Measurements from ENCODE around the gene UNC13D. TPM values are rescaled to one million over a fixed set of nuclear protein-coding genes. Genes with fewer than 3 reads are reported as not detected.

Gene UNC13D
- total and polyA plus RNA-seq, 9 of the 15 experiments (the other 6 are each of a cell fraction or from before 2014, with no cell fraction given), result 0.86 to 244 (median 69.2) TPM

- Histone ChIP-seq H3K27me3 (ENCODE audit: control insufficient read depth in 2 of 2, insufficient read depth in 2 of 2, low read length in 2 of 2) (no peaks in the 10 kb centered on the region), H3K4me3 (no peak overlapping the region), H3K4me2 (ENCODE audit: insufficient read depth, low read length) (no peak overlapping the region), H3K9ac (ENCODE audit: insufficient read depth in 1 of 2, low read depth in 2 of 2, low read length in 2 of 2) (0 out of 4 replicates have a peak overlapping the region, but pooled peaks of 1 of the 2 experiments have one; percentile 56), H4K20me1 (replicated peaks; ENCODE audit: control insufficient read depth, insufficient read depth, low read length) (0 out of 2 replicates have a peak, but pooled peaks cover 4% of the 10 kb centered on the region), H2AFZ (ENCODE audit: low read depth, low read length) (no peak overlapping the region), H3K36me3 (ENCODE audit: control insufficient read depth, insufficient read depth, low read length) (peaks cover 90% of the 10 kb centered on the region; the same call in 2 of the 3 replicates), H3K79me2 (ENCODE audit: control insufficient read depth, insufficient read depth, low read length) (peaks cover 6% of the 10 kb centered on the region; the same call in 2 of the 3 replicates), H3K4me1 (replicated peaks in 1 of 2; ENCODE audit: control insufficient read depth in 2 of 2, insufficient read depth in 2 of 2, low read length in 2 of 2) (peaks cover 0 to 56% of the 10 kb centered on the region in 2 experiments; a peak in 3 of 5 replicates), H3K27ac (ENCODE audit: extremely low read depth, low read depth, low read length) (no peak overlapping the region), H3K9me3 (replicated peaks; ENCODE audit: control insufficient read depth, insufficient read depth, low read depth, low read length) (no peaks in the 10 kb centered on the region), H3K9me1 (ENCODE audit: control insufficient read depth, insufficient read depth, low read length) (no peaks in the 10 kb centered on the region)
- in situ Hi-C loops (cut with MboI), result no loop called here
- 94% methylated on average over 12 of the region's 24 CpGs for WGBS (ENCODE audit: insufficient coverage, low coverage, missing lambda C conversion rate)
- ChIA-PET CTCF (ENCODE audit: low intra/inter-chr PET ratio) (no interaction called here), POLR2A (interaction anchor here (0.7 to 4.8 kb wide), 6 partner anchors 10 to 61 kb away, joined by 3 to 46 read pairs (median 6); partner anchors contain the start of gene UNC13D)
- intact Hi-C loops (cut with micrococcal nuclease), result no loop called here
- ATAC-seq (peak; percentile 61), FAIRE-seq (no peak), DNase-seq (ENCODE audit: extremely low read depth in 1 of 4, low spot score in 3 of 4) (peak in 3 of 4 experiments; percentile 58 to 62 (median 62))
- TSS peak; percentile 31 for BruUV-seq (replicated peaks)
- TF ChIP-seq NFIX (CRISPR knock-in tag; IDR thresholded peaks at IDR 0.05; ENCODE audit: low read depth), result no peak
- no peak for TF ChIP-seq ATF6 (CRISPR knock-in tag; IDR thresholded peaks at IDR 0.05)
- peak; percentile 57; the same call in 1 of the 2 replicates for TF ChIP-seq RBFOX2 (IDR thresholded peaks at IDR 0.05; ENCODE audit: low read depth, low read length)
- TF ChIP-seq TOE1 (IDR thresholded peaks at IDR 0.05; ENCODE audit: borderline replicate concordance), result no peak
- TF ChIP-seq TOE1 (CRISPR knock-in tag; IDR thresholded peaks at IDR 0.05; ENCODE audit: borderline replicate concordance, low read depth), result no peak
- TF ChIP-seq SUPT5H (IDR thresholded peaks at IDR 0.05), result 0 out of 2 replicates have a peak, but pooled peaks have one; percentile 18
- TF ChIP-seq ZBTB33 (CRISPR knock-in tag; IDR thresholded peaks at IDR 0.05), result peak; percentile 49; the same call in 1 of the 2 replicates
- TF ChIP-seq ZNF444 (CRISPR knock-in tag; IDR thresholded peaks at IDR 0.05), result no peak
- TF ChIP-seq ZC3H11A (IDR thresholded peaks at IDR 0.05; ENCODE audit: low read depth, low read length), result no peak
- TF ChIP-seq ATF1 (CRISPR knock-in tag; IDR thresholded peaks at IDR 0.05), result no peak
- no peak for TF ChIP-seq ATF1 (tag; IDR thresholded peaks at IDR 0.05)
- TF ChIP-seq NFIC (IDR thresholded peaks at IDR 0.05), result peak; percentile 53
- no peak for TF ChIP-seq ZKSCAN8 (CRISPR knock-in tag; IDR thresholded peaks at IDR 0.05)
- TF ChIP-seq HDAC6 (IDR thresholded peaks at IDR 0.05; ENCODE audit: low read depth, low read length), result no peak
- no peak for TF ChIP-seq PML (IDR thresholded peaks at IDR 0.05; ENCODE audit: low read length)
- peak; percentile 62 for TF ChIP-seq POLR2G (IDR thresholded peaks at IDR 0.05; ENCODE audit: low read depth, low read length)
- TF ChIP-seq RBM34 (IDR thresholded peaks at IDR 0.05; ENCODE audit: borderline replicate concordance, insufficient read depth, low read length), result no peak
- TF ChIP-seq ELF2 (CRISPR knock-in tag; IDR thresholded peaks at IDR 0.05), result no peak
- no peak for TF ChIP-seq CEBPG (CRISPR knock-in tag; IDR thresholded peaks at IDR 0.05)
- TF ChIP-seq CEBPG (tag; conservative IDR thresholded peaks at IDR 0.05 in 1 of 2, IDR thresholded peaks at IDR 0.05 in 1 of 2), result no peak
Measured at GRCh38 chr17:75834928-75835653, 9.1 kb downstream of the UNC13D start.
